ENCODE results near the gene TPM3. TPM values are rescaled to one million over a fixed set of nuclear protein-coding genes. Genes with fewer than 3 reads are reported as not detected.
"Not testable (repeated sequence)": the region's sequence is repeated elsewhere in the genome, so short reads cannot be mapped to it uniquely, and the experiment has no call there.

The TPM3 gene
- total RNA-seq, 1 donor from 2014 or later, result 569 TPM

DNA sequence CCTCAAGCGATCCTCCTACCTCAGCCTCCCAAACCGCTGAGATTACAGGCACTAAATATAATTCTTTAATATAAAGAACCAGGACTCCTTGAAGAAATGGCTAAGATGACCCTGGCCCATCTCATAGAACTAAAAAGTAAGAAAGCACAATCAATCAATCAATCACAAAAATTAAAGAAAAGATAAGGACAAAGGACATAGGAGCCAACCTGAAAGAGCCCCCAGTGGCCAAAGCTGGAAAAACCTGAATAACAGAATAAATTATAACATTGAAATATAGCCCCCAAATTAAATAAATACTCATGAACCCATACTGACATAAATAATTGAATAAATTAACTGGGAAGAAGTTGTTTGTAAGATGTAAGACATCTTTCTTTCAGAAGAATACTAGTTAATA lies 45.9 kb downstream of the TPM3 start:
- H3K4me3 ChIP-seq (ENCODE audit: low read depth, low read length), result no peak overlapping the region
- DNase-seq (ENCODE audit: low read depth), result no peak
- TF ChIP-seq, protein P1, sequence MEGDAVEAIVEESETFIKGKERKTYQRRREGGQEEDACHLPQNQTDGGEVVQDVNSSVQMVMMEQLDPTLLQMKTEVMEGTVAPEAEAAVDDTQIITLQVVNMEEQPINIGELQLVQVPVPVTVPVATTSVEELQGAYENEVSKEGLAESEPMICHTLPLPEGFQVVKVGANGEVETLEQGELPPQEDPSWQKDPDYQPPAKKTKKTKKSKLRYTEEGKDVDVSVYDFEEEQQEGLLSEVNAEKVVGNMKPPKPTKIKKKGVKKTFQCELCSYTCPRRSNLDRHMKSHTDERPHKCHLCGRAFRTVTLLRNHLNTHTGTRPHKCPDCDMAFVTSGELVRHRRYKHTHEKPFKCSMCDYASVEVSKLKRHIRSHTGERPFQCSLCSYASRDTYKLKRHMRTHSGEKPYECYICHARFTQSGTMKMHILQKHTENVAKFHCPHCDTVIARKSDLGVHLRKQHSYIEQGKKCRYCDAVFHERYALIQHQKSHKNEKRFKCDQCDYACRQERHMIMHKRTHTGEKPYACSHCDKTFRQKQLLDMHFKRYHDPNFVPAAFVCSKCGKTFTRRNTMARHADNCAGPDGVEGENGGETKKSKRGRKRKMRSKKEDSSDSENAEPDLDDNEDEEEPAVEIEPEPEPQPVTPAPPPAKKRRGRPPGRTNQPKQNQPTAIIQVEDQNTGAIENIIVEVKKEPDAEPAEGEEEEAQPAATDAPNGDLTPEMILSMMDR (conservative IDR thresholded peaks at IDR 0.05; ENCODE audit: low read depth, low read length), result peak; percentile 54

DNA sequence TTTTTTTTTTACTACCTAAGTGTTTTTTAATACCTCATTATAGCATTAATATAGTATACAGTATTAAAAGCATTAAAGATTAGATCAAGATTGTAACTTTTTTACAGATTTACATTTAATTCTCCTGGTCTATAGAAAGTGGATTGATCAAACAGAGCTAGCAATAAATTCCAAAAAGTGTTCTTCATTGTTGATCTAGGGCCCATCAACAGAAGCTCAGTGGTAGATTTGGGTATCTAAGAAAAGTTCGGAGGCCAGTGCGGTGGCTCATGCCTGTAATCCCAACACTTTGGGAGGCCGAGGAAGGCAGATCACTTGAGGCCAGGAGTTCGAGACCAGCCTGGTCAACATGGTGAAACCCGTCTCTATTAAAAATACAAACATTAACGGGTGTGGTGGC lies 49.5 kb downstream of the TPM3 start:
- TF ChIP-seq, protein P1 (conservative IDR thresholded peaks at IDR 0.05; ENCODE audit: low read depth, low read length), result no peak

DNA sequence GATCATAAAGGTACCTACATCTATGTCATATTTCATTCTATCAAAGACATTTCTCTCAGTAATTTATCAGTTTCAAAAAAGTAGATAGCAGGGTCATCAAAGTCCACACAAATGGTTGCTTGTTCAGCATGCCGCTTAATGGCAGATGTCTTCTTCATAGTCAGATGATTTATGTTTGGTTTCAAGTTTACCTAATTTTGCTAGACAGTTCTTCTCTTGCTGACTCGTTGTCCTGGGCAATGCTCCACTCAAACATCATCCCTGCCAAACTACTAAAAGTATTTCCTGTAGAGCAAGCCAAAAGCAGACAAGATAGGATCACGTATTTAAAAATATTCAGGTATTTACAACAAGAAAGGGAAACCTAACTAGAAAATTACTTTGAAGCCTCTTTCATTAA lies 50.7 kb downstream of the TPM3 start:
- no peak overlapping the region for H3K4me3 ChIP-seq (ENCODE audit: low read depth, low read length)
- no peak for DNase-seq (ENCODE audit: low read depth)
- TF ChIP-seq, protein P1 (conservative IDR thresholded peaks at IDR 0.05; ENCODE audit: low read depth, low read length), result no peak

More for the DNA sequence above, 49.5 kb downstream of the TPM3 start:
- DNase-seq (ENCODE audit: low read depth), result no peak
- no peak overlapping the region for H3K4me3 ChIP-seq (ENCODE audit: low read depth, low read length)

DNA sequence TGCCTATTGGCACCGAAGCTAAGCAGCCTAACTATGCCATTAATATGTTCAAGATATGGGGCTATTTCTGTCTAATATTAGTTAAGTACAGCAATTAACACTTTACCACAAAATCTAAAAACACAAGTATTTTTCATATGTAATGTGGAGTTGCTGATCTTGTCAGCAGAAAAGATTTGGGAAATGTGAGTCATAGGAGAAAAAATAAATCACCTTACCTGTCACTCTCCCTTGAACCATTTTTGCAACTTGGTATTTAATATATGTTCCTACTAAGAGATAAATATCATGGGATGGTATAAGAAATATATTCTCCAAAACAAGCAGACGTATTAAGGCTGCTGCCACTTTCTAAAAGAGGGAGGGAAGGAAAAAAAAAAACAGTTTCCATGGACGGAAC lies 54.0 kb downstream of the TPM3 start:
- TF ChIP-seq, protein P1 (conservative IDR thresholded peaks at IDR 0.05; ENCODE audit: low read depth, low read length), result no peak
- no peak overlapping the region for H3K4me3 ChIP-seq (ENCODE audit: low read depth, low read length)
- DNase-seq (ENCODE audit: low read depth), result no peak

DNA sequence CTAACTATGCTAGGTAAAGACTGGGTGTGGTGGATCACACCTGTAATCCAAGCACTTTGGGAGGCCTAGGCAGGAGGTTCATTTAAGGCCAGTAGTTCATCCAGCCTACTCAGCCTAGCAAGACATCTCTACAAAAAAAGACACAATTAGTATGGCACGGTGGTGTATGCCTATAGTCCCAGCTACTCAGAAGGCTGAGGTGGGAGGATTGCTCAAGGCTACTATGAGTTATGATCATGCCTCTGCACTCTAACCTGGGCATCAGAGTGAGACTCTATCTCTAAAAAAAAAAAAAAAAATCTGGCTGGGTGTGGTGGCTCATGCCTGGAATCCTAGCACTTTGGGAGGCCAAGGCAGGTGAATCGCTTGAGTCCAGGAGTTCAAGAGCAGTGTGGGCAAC lies 58.6 kb downstream of the TPM3 start:
- H3K4me3 ChIP-seq (ENCODE audit: low read depth, low read length), result no peak overlapping the region
- DNase-seq (ENCODE audit: low read depth), result no peak
- TF ChIP-seq, protein P1 (conservative IDR thresholded peaks at IDR 0.05; ENCODE audit: low read depth, low read length), result no peak

DNA sequence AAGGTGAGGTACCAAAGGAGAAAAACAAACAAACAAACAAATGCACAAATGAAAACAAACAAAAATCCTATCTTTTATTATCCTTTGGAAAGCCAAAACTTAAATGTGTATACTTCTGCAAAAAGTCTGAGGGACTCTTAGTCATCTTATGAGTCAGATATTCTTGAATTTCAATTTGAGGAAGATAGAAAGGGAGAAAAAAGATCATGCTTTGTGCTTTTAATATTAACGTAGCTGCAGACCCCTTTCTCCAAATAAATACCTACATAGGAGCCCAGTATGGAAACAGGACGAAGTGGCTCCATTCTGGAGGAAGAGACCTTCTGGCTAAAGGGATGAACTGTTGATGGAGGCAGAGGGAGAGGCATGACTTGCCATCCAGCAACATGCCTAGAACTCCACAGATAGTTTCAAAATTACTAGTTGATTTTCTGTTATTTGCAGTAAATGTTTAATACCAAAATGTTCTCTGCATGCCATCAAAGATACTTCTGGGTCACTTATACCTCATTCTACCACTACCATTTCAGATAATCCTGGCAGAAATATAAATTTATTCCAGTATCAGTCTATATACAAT lies 62.4 kb downstream of the TPM3 start:
- H3K4me3 ChIP-seq (ENCODE audit: low read depth, low read length), result no peak overlapping the region
- DNase-seq (ENCODE audit: low read depth), result no peak
- TF ChIP-seq, protein P1 (conservative IDR thresholded peaks at IDR 0.05; ENCODE audit: low read depth, low read length), result no peak

DNA sequence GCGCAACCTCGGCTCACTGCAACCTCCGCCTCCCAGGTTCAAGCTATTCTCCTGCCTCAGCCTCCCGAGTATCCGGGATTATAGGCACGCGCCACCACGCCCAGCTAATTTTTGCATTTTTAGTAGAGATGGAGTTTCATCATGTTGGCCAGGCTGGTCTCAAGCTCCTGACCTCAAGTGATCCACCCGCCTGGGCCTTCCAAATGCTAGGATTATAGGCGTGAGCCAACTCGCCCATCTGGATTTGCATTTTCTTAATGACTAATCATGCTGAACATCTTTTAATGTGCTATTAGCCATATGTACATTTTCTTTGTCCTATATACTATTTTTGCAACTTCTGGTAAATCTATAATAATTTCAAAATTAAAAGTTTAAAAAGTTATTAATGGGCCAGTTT lies 68.7 kb downstream of the TPM3 start:
- H3K4me3 ChIP-seq (ENCODE audit: low read depth, low read length); DNase-seq (ENCODE audit: low read depth): not testable (repeated sequence)
